HCT116 (cell line): ENCODE data around the gene COL1A1. TPM values are rescaled to one million over a fixed set of nuclear protein-coding genes. Genes with fewer than 3 reads are reported as not detected.
A peak's percentile ranks its signal among the peaks of the same experiment; 100 is the strongest.

ENCODE experiments used
- ATAC-seq: fragments of 200-7000 bp; cut with Tn5 transposase; 2 replicates; pipeline ENCODE4 v1.9.1; 2020; ENCODE audit warnings: mild to moderate bottlenecking, moderate library complexity
- BruUV-seq: library from RNA; stranded (reverse); fragments of 400-500 nt; replicated peaks from 2 replicates; lab custom pipeline; 2021; lab: Mats Ljungman, UMichigan
- CTCF ChIA-PET: fragments of 300-600 bp; sonication (Branson Sonifier 250); formaldehyde crosslinking; loops from one replicate; lab custom pipeline; 2021; ENCODE audit warnings: antibody characterized with exemption; lab: Charles Lee
- POLR2A ChIA-PET: fragments of 300-600, 350-600 bp; sonication (Branson Sonifier 250); formaldehyde crosslinking; loops from one replicate; lab custom pipeline; 2021; ENCODE audit warnings: antibody characterized with exemption; lab: Charles Lee
- RAD21 ChIA-PET, 2 experiments: fragments of 300-600 bp; sonication (Branson Sonifier 250); formaldehyde crosslinking; loops; one replicate each; lab custom pipeline; 2023; ENCODE audit warnings: low total read pairs in 2 of 2; ENCODE audit not compliant: uncharacterized antibody in 2 of 2, unreplicated experiment in 2 of 2, low non-redundant PET in 1 of 2; lab: Charles Lee
- DNase-seq: peaks from one replicate; pipeline ENCODE4 v3.0.0-alpha.2; 2010; ENCODE audit warnings: low read depth, low spot score
- H2AFZ ChIP-seq: fragments of 200-600 bp; shearing (Covaris generic), sonication (generic); 2 replicates; pipeline ENCODE4 v1.6.1; 2017; ENCODE audit warnings: low read depth, mixed run types, mixed read lengths, antibody characterized with exemption, low read length; ENCODE audit not compliant: poor library complexity, severe bottlenecking
- H3K27ac ChIP-seq: 2 replicates; pipeline ENCODE4 v1.5.1; 2012; ENCODE audit warnings: low read depth, low read length
- H3K27me3 ChIP-seq: fragments of 200-600 bp; sonication (generic); 2 replicates; pipeline ENCODE4 v1.6.1; 2016; ENCODE audit warnings: mixed run types, low read length, mixed read lengths; ENCODE audit not compliant: insufficient read depth
- H3K36me3 ChIP-seq, 2 experiments: fragments of 200-500 bp in 1 of 2; fragments of 200-600 bp in 1 of 2; sonication (Bioruptor generic) in 1 of 2; sonication (generic) in 1 of 2; 2 replicates each; pipeline versions ENCODE4 v1.5.1 to v1.6.1; 2014 to 2016; ENCODE audit warnings: low read length in 2 of 2, inconsistent platforms in 1 of 2, mixed read lengths in 1 of 2, mixed run types in 1 of 2; ENCODE audit not compliant: insufficient read depth in 2 of 2, control insufficient read depth in 1 of 2
- H3K4me1 ChIP-seq, 2 experiments: fragments of 200-600 bp in 1 of 2; sonication (generic) in 1 of 2; 2 replicates each; pipeline versions ENCODE4 v1.5.1 to v1.6.1; 2012 to 2017; ENCODE audit warnings: low read length in 2 of 2, inconsistent platforms in 1 of 2, mild to moderate bottlenecking in 1 of 2, mixed read lengths in 1 of 2, mixed run types in 1 of 2, moderate library complexity in 1 of 2; ENCODE audit not compliant: insufficient read depth in 2 of 2, control insufficient read depth in 1 of 2
- H3K4me2 ChIP-seq: fragments of 200-600 bp; sonication (generic); 2 replicates; pipeline ENCODE4 v1.6.1; 2017; ENCODE audit warnings: mixed run types, low read length, mixed read lengths
- H3K4me3 ChIP-seq, 2 experiments: fragments of 200-600 bp in 1 of 2; sonication (generic) in 1 of 2; replicated peaks in 1 of 2; 2 replicates each; pipeline ENCODE4 v1.5.1; 2011 to 2016; ENCODE audit warnings: low read length in 2 of 2, control low read depth in 1 of 2, low read depth in 1 of 2, mild to moderate bottlenecking in 1 of 2, mixed read lengths in 1 of 2, mixed run types in 1 of 2
- H3K79me2 ChIP-seq: fragments of 200-600 bp; sonication (generic); 2 replicates; pipeline ENCODE4 v1.6.1; 2017; ENCODE audit warnings: mild to moderate bottlenecking, mixed run types, low read length, moderate library complexity, mixed read lengths; ENCODE audit not compliant: insufficient read depth
- H3K9ac ChIP-seq: fragments of 200-600 bp; sonication (generic); 2 replicates; pipeline ENCODE4 v1.6.1; 2016; ENCODE audit warnings: low read length, mixed read lengths
- H3K9me2 ChIP-seq: fragments of 200-600 bp; sonication (generic), shearing (Covaris generic); 2 replicates; pipeline ENCODE4 v1.6.1; 2017; ENCODE audit warnings: mixed run types, mild to moderate bottlenecking, moderate library complexity; ENCODE audit not compliant: insufficient read depth
- H3K9me3 ChIP-seq, 2 experiments: fragments of 200-500 bp in 1 of 2; fragments of 200-600 bp in 1 of 2; sonication (Bioruptor generic) in 1 of 2; sonication (generic) in 1 of 2; 2 replicates each; pipeline ENCODE4 v1.6.1; 2014 to 2017; ENCODE audit warnings: low read length in 2 of 2, mixed read lengths in 2 of 2, inconsistent platforms in 1 of 2, low read depth in 1 of 2, mild to moderate bottlenecking in 1 of 2, mixed run types in 1 of 2, moderate library complexity in 1 of 2; ENCODE audit not compliant: control insufficient read depth in 1 of 2, insufficient read depth in 1 of 2
- H4K20me1 ChIP-seq: fragments of 200-600 bp; sonication (generic), shearing (Covaris generic); 2 replicates; pipeline ENCODE4 v1.6.1; 2017; ENCODE audit warnings: mixed run types, mild to moderate bottlenecking, moderate library complexity; ENCODE audit not compliant: insufficient read depth
- ATF3 ChIP-seq: IDR thresholded peaks from 2 replicates; pipeline ENCODE4 v1.6.1; 2012
- CEBPB ChIP-seq: IDR thresholded peaks from 2 replicates; pipeline ENCODE4 v1.6.1; 2012; ENCODE audit warnings: low read depth
- EGR1 ChIP-seq: IDR thresholded peaks from 2 replicates; pipeline ENCODE4 v1.6.1; 2012; ENCODE audit warnings: low read depth
- ELF1 ChIP-seq: IDR thresholded peaks from 2 replicates; pipeline ENCODE4 v1.6.1; 2012; ENCODE audit warnings: low read depth, borderline replicate concordance
- EZH2phosphoT487 ChIP-seq: fragments of 200-600 bp; IDR thresholded peaks from 2 replicates; pipeline ENCODE4 v1.6.1; 2018; ENCODE audit warnings: antibody characterized with exemption, borderline replicate concordance
- JUND ChIP-seq: IDR thresholded peaks from 2 replicates; pipeline ENCODE4 v1.6.1; 2012
- POLR2A ChIP-seq: IDR thresholded peaks from 2 replicates; pipeline ENCODE4 v1.7.0; 2011; ENCODE audit warnings: borderline replicate concordance; ENCODE audit not compliant: insufficient read depth, insufficient read length; ENCODE audit errors: extremely low read depth
- POLR2AphosphoS5 ChIP-seq: IDR thresholded peaks from 2 replicates; pipeline ENCODE4 v1.6.1; 2011; ENCODE audit warnings: mild to moderate bottlenecking, low read depth, low read length, moderate library complexity
- RAD21 ChIP-seq: IDR thresholded peaks from 2 replicates; pipeline ENCODE4 v1.6.1; 2012; ENCODE audit warnings: low read depth, mild to moderate bottlenecking
- SRF ChIP-seq: IDR thresholded peaks from 2 replicates; pipeline ENCODE4 v1.6.1; 2012; ENCODE audit warnings: low read depth
- YY1 ChIP-seq: IDR thresholded peaks from 2 replicates; pipeline ENCODE4 v1.6.1; 2011; ENCODE audit warnings: low read length, low read depth, moderate library complexity, mild to moderate bottlenecking; ENCODE audit not compliant: insufficient replicate concordance; ENCODE audit errors: extremely low read depth
- ZFX ChIP-seq: fragments of 450-650 bp; IDR thresholded peaks from 2 replicates; pipeline ENCODE4 v1.6.1; 2017
- intact Hi-C: fragments of 100-400 bp; cut with micrococcal nuclease; formaldehyde crosslinking; loops from 2 replicates; pipeline ENCODE4 v1.10.0; 2022
- total RNA-seq: library from RNA; stranded (reverse); gene quantifications from one replicate; pipeline ENCODE4 v1.2.1, GENCODE V29; 2021; ENCODE audit not compliant: unreplicated experiment
- TF ChIP-seq, protein P1 (sequence below): IDR thresholded peaks from 2 replicates; pipeline ENCODE4 v1.6.1; 2011; ENCODE audit warnings: mild to moderate bottlenecking, low read length, moderate library complexity; ENCODE audit not compliant: insufficient replicate concordance; ENCODE audit errors: extremely low read depth
- TF ChIP-seq, protein P2 (sequence below), 3 experiments: fragments of 200-600 bp in 1 of 3; sonication (generic) in 1 of 3; IDR thresholded peaks in 2 of 3; conservative IDR thresholded peaks in 1 of 3; 2 replicates each; pipeline ENCODE4 v1.5.1; 2012 to 2017; ENCODE audit warnings: low read depth in 2 of 3, low read length in 2 of 3, antibody characterized with exemption in 1 of 3, borderline replicate concordance in 1 of 3, control low read depth in 1 of 3, mild to moderate bottlenecking in 1 of 3, mixed read lengths in 1 of 3, mixed run types in 1 of 3, moderate library complexity in 1 of 3; ENCODE audit not compliant: insufficient read depth in 1 of 3

Gene COL1A1
- total RNA-seq, 1 experiment from 2014 or later = 33.6 TPM

DNA sequence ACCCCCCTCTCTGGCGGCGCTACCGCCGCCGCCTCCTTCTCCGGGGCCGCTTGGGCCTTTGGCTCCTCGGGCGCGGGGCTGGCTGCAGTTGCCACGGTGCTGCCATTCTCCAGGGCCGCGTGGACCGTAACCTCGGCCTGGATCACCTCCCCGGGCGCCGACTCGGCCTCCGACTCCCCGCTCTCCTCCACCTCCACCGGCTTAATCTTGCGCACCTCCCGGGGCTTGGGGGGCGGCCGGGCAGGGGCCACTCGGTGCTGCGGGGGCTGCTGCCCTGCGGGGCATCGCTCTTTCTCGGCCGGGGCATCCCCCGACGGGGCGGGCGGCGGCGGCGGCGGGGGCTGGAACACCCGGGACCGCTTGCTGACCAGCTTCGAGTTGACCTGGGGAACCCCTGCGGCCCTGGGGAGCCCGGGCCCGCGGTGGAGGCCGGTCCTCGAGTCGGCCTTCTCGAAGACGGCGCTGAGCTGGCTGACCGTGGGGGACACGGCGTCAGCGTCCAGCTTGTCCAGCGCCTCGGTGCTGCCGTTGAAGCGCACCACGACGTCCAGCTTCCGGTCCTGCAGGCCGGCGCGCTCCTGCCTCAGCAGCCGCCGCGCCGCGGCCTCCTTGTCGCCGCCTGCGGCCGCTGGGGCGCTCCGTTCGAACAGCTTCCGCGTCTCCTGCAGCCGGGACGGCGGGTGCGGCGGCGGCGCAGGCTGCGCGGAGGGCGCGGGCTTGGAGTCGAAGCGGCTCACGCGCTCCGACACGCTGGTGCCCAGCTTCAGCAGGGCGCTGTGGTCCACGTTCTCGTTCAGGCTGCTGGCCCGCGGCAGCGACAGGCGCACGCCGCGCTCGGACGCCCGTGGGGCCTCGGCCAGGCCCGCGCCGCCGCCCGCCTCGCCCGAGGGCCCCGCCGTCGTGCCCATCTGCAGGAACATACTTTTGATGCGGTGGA is 51.7 kb downstream of the COL1A1 start (continued):
- TF ChIP-seq EZH2phosphoT487 = no peak
- no peak for TF ChIP-seq SRF
- peak; percentile 4 for TF ChIP-seq YY1
- no peak for TF ChIP-seq ELF1

GRCh38 chr17:50149091-50149416 is 52.4 kb downstream of the COL1A1 start:
- BruUV-seq = no TSS peak
- Histone ChIP-seq H3K9ac (peak overlapping the region; percentile 74), H3K79me2 (peaks cover 67% of the 10 kb centered on the region), H3K27me3 (no peaks in the 10 kb centered on the region), H3K36me3 (peaks cover 24 to 32% of the 10 kb centered on the region in 2 experiments; a peak in 3 of 4 replicates), H3K9me3 (no peaks in the 10 kb centered on the region), H3K4me1 (peaks cover 26 to 51% of the 10 kb centered on the region in 2 experiments), H3K27ac (peak overlapping the region; percentile 89), H2AFZ (no peak overlapping the region), H3K9me2 (no peaks in the 10 kb centered on the region), H3K4me2 (peak overlapping the region; percentile 92), H4K20me1 (no peaks in the 10 kb centered on the region), H3K4me3 (peak overlapping the region; percentile 76 to 97)
- ATAC-seq (no peak), DNase-seq (no peak)
- RAD21 ChIA-PET = no interaction called here
- CTCF ChIA-PET = interaction anchor here (0.7 to 2.3 kb wide), 2 partner anchors 12 to 18 kb away, joined by 5 read pairs; no protein-coding TSS in a partner anchor
- TF ChIP-seq, protein P1, sequence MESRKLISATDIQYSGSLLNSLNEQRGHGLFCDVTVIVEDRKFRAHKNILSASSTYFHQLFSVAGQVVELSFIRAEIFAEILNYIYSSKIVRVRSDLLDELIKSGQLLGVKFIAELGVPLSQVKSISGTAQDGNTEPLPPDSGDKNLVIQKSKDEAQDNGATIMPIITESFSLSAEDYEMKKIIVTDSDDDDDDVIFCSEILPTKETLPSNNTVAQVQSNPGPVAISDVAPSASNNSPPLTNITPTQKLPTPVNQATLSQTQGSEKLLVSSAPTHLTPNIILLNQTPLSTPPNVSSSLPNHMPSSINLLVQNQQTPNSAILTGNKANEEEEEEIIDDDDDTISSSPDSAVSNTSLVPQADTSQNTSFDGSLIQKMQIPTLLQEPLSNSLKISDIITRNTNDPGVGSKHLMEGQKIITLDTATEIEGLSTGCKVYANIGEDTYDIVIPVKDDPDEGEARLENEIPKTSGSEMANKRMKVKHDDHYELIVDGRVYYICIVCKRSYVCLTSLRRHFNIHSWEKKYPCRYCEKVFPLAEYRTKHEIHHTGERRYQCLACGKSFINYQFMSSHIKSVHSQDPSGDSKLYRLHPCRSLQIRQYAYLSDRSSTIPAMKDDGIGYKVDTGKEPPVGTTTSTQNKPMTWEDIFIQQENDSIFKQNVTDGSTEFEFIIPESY = no peak
- TF ChIP-seq CEBPB (no peak), ATF3 (no peak), JUND (no peak), EGR1 (no peak), POLR2AphosphoS5 (peak; percentile 56), RAD21 (no peak), ZFX (no peak), POLR2A (peak; percentile 47), SRF (no peak), EZH2phosphoT487 (no peak)
- TF ChIP-seq, protein P2, sequence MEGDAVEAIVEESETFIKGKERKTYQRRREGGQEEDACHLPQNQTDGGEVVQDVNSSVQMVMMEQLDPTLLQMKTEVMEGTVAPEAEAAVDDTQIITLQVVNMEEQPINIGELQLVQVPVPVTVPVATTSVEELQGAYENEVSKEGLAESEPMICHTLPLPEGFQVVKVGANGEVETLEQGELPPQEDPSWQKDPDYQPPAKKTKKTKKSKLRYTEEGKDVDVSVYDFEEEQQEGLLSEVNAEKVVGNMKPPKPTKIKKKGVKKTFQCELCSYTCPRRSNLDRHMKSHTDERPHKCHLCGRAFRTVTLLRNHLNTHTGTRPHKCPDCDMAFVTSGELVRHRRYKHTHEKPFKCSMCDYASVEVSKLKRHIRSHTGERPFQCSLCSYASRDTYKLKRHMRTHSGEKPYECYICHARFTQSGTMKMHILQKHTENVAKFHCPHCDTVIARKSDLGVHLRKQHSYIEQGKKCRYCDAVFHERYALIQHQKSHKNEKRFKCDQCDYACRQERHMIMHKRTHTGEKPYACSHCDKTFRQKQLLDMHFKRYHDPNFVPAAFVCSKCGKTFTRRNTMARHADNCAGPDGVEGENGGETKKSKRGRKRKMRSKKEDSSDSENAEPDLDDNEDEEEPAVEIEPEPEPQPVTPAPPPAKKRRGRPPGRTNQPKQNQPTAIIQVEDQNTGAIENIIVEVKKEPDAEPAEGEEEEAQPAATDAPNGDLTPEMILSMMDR (IDR thresholded peaks at IDR 0.05 in 2 of 3, conservative IDR thresholded peaks at IDR 0.05 in 1 of 3; ENCODE audit: borderline replicate concordance in 1 of 3, insufficient read depth in 1 of 3, low read depth in 2 of 3, low read length in 2 of 3) = no peak
- POLR2A ChIA-PET = no interaction called here
- intact Hi-C loops = no loop called here
